K562 (cell line): ENCODE results near the gene RNF224. TPM values are rescaled to one million over a fixed set of nuclear protein-coding genes. Genes with fewer than 3 reads are reported as not detected.
A peak's percentile ranks its signal among the peaks of the same experiment; 100 is the strongest.
"Not testable (repeated sequence)": the region's sequence is repeated elsewhere in the genome, so short reads cannot be mapped to it uniquely, and the experiment has no call there.

Experiments used
- ATAC-seq: fragments of 200-7000 bp; cut with Tn5 transposase; 3 replicates; pipeline ENCODE4 v1.9.1; 2020; ENCODE audit warnings: moderate library complexity
- BruUV-seq: library from RNA; stranded (reverse); fragments of 400-500 nt; replicated peaks from 2 replicates; lab custom pipeline; 2021; lab: Mats Ljungman, UMichigan
- CTCF ChIA-PET: fragments of 300-600 bp; formaldehyde crosslinking; extraction: SDS; loops from one replicate; lab custom pipeline; 2021; ENCODE audit warnings: low intra/inter-chr PET ratio; lab: Yijun Ruan, JAX
- POLR2A ChIA-PET: fragments of 300-600, 350-650 bp; sonication (Branson Sonifier 250); formaldehyde crosslinking; extraction: SDS; loops from one replicate; lab custom pipeline; 2021; ENCODE audit warnings: antibody characterized with exemption, inconsistent platforms; lab: Yijun Ruan, JAX
- DNase-seq, 4 experiments: peaks; one replicate each; pipeline versions ENCODE4 v3.0.0 to v3.0.0-alpha.2; 2011 to 2018; ENCODE audit warnings: low spot score in 3 of 4, mixed read lengths in 3 of 4; ENCODE audit errors: extremely low read depth in 1 of 4
- FAIRE-seq: peaks from 2 replicates; lab custom pipeline; 2011; peaks lifted over from hg19 to GRCh38; lab: Jason Lieb, UNC
- H2AFZ ChIP-seq: 2 replicates; pipeline ENCODE4 v1.6.0; 2011; ENCODE audit warnings: low read depth, low read length, control low read depth, inconsistent platforms
- H3K27ac ChIP-seq: fragments of 200-600 bp; 3 replicates; pipeline ENCODE4 v1.8.0; 2011; ENCODE audit warnings: low read depth, mild to moderate bottlenecking, control low read depth, inconsistent platforms, low read length, moderate library complexity, mixed read lengths; ENCODE audit errors: extremely low read depth
- H3K27me3 ChIP-seq, 2 experiments: fragments of 300-600 bp in 1 of 2; 2 replicates in 1 of 2; 3 replicates in 1 of 2; pipeline versions ENCODE4 v1.6.0 to v1.8.0; 2011; ENCODE audit warnings: inconsistent platforms in 2 of 2, low read length in 2 of 2, mild to moderate bottlenecking in 1 of 2, mixed read lengths in 1 of 2, moderate library complexity in 1 of 2; ENCODE audit not compliant: control insufficient read depth in 2 of 2, insufficient read depth in 2 of 2
- H3K36me3 ChIP-seq: fragments of 300-600 bp; 3 replicates; pipeline ENCODE4 v1.8.0; 2011; ENCODE audit warnings: mild to moderate bottlenecking, low read length, inconsistent platforms; ENCODE audit not compliant: control insufficient read depth, insufficient read depth
- H3K4me1 ChIP-seq, 2 experiments: fragments of 200-600 bp in 1 of 2; replicated peaks in 1 of 2; 2 replicates in 1 of 2; 3 replicates in 1 of 2; pipeline versions ENCODE4 v1.5.1 to v1.8.0; 2011; ENCODE audit warnings: inconsistent platforms in 2 of 2, low read length in 2 of 2, mild to moderate bottlenecking in 1 of 2, mixed read lengths in 1 of 2, moderate library complexity in 1 of 2; ENCODE audit not compliant: control insufficient read depth in 2 of 2, insufficient read depth in 2 of 2
- H3K4me2 ChIP-seq: 2 replicates; pipeline ENCODE4 v1.6.1; 2011; ENCODE audit warnings: low read length, control low read depth, inconsistent platforms, mixed read lengths; ENCODE audit not compliant: insufficient read depth
- H3K4me3 ChIP-seq: fragments of 200-600 bp; sonication (generic), shearing (Covaris generic); 2 replicates; pipeline ENCODE4 v1.5.1; 2016; ENCODE audit warnings: control low read depth, inconsistent platforms
- H3K79me2 ChIP-seq: fragments of 200-600 bp; 3 replicates; pipeline ENCODE4 v1.8.0; 2011; ENCODE audit warnings: low read length, inconsistent platforms; ENCODE audit not compliant: control insufficient read depth, insufficient read depth
- H3K9ac ChIP-seq, 2 experiments: 2 replicates each; pipeline versions ENCODE4 v1.6.0 to v1.6.1; 2011; ENCODE audit warnings: low read depth in 2 of 2, low read length in 2 of 2, control low read depth in 1 of 2, inconsistent platforms in 1 of 2, mild to moderate bottlenecking in 1 of 2, mixed read lengths in 1 of 2; ENCODE audit not compliant: insufficient read depth in 1 of 2
- H3K9me1 ChIP-seq: one replicate; pipeline ENCODE4 v1.6.0; 2011; ENCODE audit warnings: inconsistent platforms, mild to moderate bottlenecking, low read length, moderate library complexity; ENCODE audit not compliant: control insufficient read depth, insufficient read depth
- H3K9me3 ChIP-seq: replicated peaks from 2 replicates; pipeline ENCODE4 v1.5.1; 2011; ENCODE audit warnings: low read depth, low read length, inconsistent platforms; ENCODE audit not compliant: control insufficient read depth, insufficient read depth
- H4K20me1 ChIP-seq: replicated peaks from 2 replicates; pipeline ENCODE4 v1.6.1; 2011; ENCODE audit warnings: low read length, inconsistent platforms, mixed read lengths; ENCODE audit not compliant: control insufficient read depth, insufficient read depth
- ATF1 ChIP-seq, 2 experiments: fragments of 450-650 bp in 1 of 2; IDR thresholded peaks; 2 replicates each; pipeline ENCODE4 v1.6.1; 2016; ENCODE audit warnings: missing compliant biosample characterization in 1 of 2, missing genetic modification characterization in 1 of 2
- ATF7 ChIP-seq: fragments of 450-650 bp; IDR thresholded peaks from 2 replicates; pipeline ENCODE4 v1.7.1; 2014; ENCODE audit warnings: mild to moderate bottlenecking, moderate library complexity
- CTBP1 ChIP-seq: fragments of 450-650 bp; IDR thresholded peaks from 2 replicates; pipeline ENCODE4 v1.6.1; 2016; ENCODE audit warnings: borderline replicate concordance
- LEF1 ChIP-seq: fragments of 450-650 bp; IDR thresholded peaks from 2 replicates; pipeline ENCODE4 v1.6.1; 2016; ENCODE audit warnings: mild to moderate bottlenecking
- MIER1 ChIP-seq: fragments of 450-650 bp; IDR thresholded peaks from 2 replicates; pipeline ENCODE4 v1.6.1; 2016; ENCODE audit warnings: antibody characterized with exemption, mild to moderate bottlenecking, low read depth
- MYNN ChIP-seq, 2 experiments: sonication (generic); formaldehyde crosslinking in 1 of 2; IDR thresholded peaks; 2 replicates each; pipeline versions ENCODE4 v1.5.0 to v1.6.1; 2016 to 2020; ENCODE audit warnings: antibody characterized with exemption in 1 of 2, missing genetic modification reagents in 1 of 2
- POLR2G ChIP-seq: fragments of 200-400 bp; formaldehyde crosslinking; IDR thresholded peaks from 2 replicates; pipeline ENCODE4 v1.6.1; 2017; ENCODE audit warnings: low read depth, mild to moderate bottlenecking, antibody characterized with exemption, low read length, moderate library complexity
- RBFOX2 ChIP-seq: fragments of 200-400 bp; formaldehyde crosslinking; IDR thresholded peaks from 2 replicates; pipeline ENCODE4 v1.6.1; 2017; ENCODE audit warnings: low read depth, mild to moderate bottlenecking, low read length, moderate library complexity
- SUPT5H ChIP-seq: fragments of 450-650 bp; IDR thresholded peaks from 2 replicates; pipeline ENCODE4 v1.6.1; 2016
- WGBS: fragments of 100-300 bp; shearing (Covaris generic); methylation state at CpG from one replicate; pipeline ENCODE4 v1.1.6; 2016; ENCODE audit warnings: low coverage, mixed read lengths; ENCODE audit not compliant: insufficient coverage; ENCODE audit errors: missing lambda C conversion rate; 5-methylcytosine and 5-hydroxymethylcytosine counted together
- in situ Hi-C: fragments of 300-500 bp; cut with MboI; formaldehyde crosslinking; loops from 4 replicates; pipeline ENCODE4 v1.15.0; 2018; ENCODE audit warnings: inconsistent platforms, mixed read lengths
- intact Hi-C: fragments of 100-400 bp; cut with micrococcal nuclease; formaldehyde crosslinking; loops from 2 replicates; pipeline ENCODE4 v1.14.2; 2022
- polyA plus RNA-seq, 8 experiments: library from polyadenylated mRNA; depleted of rRNA in 4 of 8; stranded (reverse) in 5 of 8; unstranded in 3 of 8; fragments of >200 nt; fragmentation: Nextera tagmentation in 2 of 8; fragmentation: Illumina TruSeq in 1 of 8; extraction: Ambion mirVana in 2 of 8; extraction: Trizol in 1 of 8; gene quantifications; 2 replicates each; pipeline versions ENCODE4 v1.2.1 to v1.2.3, GENCODE V29; 2011 to 2014; ENCODE audit warnings: inconsistent platforms in 1 of 8, missing spikeins in 1 of 8
- total RNA-seq, 7 experiments: library from RNA; depleted of rRNA in 6 of 7; stranded (reverse); fragments of >200 nt in 6 of 7; fragmentation: Illumina TruSeq in 2 of 7; extraction: Trizol in 2 of 7; gene quantifications; 2 replicates each; pipeline versions ENCODE4 v1.2.1 to v1.2.3, GENCODE V29; 2011 to 2021; ENCODE audit warnings: low replicate concordance in 1 of 7
- TF ChIP-seq, protein P1 (sequence below), 3 experiments: fragments of 200-800 bp in 1 of 3; fragments of 250-450 bp in 1 of 3; fragments of 450-650 bp in 1 of 3; sonication (Bioruptor Pico) in 1 of 3; sonication (Bioruptor generic) in 1 of 3; formaldehyde crosslinking in 1 of 3; IDR thresholded peaks; 2 replicates each; pipeline versions ENCODE4 v1.6.1 to v1.8.0; 2016 to 2022; ENCODE audit warnings: mild to moderate bottlenecking in 2 of 3, missing genetic modification characterization in 2 of 3, missing compliant biosample characterization in 1 of 3, moderate library complexity in 1 of 3
- TF ChIP-seq, protein P2 (sequence below): sonication (generic); formaldehyde crosslinking; IDR thresholded peaks from 2 replicates; pipeline ENCODE4 v1.8.1; 2023; ENCODE audit warnings: mild to moderate bottlenecking, missing genetic modification reagents

The RNF224 gene
- total and polyA plus RNA-seq, 9 of the 15 experiments (the other 6 are each of a cell fraction or from before 2014, with no cell fraction given): not detected

DNA sequence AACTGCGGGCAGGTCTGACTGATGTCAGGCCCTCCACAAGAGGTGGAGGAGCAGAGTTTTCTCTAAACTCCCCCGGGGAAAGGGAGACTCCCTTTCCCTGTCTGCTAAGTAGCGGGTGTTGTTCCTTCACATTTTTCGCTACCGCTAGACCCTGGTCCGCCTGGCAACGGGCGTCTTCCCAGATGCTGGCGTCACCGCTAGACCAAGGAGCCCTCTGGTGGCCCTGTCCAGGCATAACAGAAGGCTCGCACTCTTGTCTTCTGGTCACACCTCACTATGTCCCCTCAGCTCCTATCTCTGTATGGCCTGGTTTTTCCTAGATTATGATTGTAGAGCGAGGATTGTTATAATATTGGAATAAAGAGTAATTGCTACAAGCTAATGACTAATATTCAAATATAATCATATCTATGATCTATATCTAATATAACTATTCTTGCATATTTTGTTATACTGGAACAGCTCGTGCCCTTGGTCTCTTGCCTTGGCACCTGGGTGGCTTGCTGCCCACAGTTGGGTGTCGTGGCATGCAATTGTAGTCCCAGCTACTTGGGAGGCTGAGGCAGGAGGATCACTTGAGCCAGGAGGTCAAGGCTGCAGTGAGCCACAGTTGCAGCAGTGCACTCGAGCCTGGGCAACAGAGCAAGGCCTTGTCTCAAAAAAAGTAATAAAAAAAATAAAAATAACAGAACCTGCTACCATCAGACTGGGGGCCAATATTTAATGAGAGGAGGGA lies 35.0 kb downstream of the RNF224 start (continued):
- TF ChIP-seq, protein P1, sequence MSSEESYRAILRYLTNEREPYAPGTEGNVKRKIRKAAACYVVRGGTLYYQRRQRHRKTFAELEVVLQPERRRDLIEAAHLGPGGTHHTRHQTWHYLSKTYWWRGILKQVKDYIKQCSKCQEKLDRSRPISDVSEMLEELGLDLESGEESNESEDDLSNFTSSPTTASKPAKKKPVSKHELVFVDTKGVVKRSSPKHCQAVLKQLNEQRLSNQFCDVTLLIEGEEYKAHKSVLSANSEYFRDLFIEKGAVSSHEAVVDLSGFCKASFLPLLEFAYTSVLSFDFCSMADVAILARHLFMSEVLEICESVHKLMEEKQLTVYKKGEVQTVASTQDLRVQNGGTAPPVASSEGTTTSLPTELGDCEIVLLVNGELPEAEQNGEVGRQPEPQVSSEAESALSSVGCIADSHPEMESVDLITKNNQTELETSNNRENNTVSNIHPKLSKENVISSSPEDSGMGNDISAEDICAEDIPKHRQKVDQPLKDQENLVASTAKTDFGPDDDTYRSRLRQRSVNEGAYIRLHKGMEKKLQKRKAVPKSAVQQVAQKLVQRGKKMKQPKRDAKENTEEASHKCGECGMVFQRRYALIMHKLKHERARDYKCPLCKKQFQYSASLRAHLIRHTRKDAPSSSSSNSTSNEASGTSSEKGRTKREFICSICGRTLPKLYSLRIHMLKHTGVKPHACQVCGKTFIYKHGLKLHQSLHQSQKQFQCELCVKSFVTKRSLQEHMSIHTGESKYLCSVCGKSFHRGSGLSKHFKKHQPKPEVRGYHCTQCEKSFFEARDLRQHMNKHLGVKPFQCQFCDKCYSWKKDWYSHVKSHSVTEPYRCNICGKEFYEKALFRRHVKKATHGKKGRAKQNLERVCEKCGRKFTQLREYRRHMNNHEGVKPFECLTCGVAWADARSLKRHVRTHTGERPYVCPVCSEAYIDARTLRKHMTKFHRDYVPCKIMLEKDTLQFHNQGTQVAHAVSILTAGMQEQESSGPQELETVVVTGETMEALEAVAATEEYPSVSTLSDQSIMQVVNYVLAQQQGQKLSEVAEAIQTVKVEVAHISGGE (CRISPR knock-in tag; IDR thresholded peaks at IDR 0.05): 0 out of 6 replicates have a peak, but pooled peaks of 1 of the 3 experiments have one; percentile 39
- TF ChIP-seq CTBP1 (0 out of 2 replicates have a peak, but pooled peaks have one; percentile 12), ATF7 (0 out of 2 replicates have a peak, but pooled peaks have one; percentile 38), ATF1 (tag; IDR thresholded peaks at IDR 0.05) (peak; percentile 69)
- TF ChIP-seq ATF1 (CRISPR knock-in tag; IDR thresholded peaks at IDR 0.05): not testable (repeated sequence)

DNA sequence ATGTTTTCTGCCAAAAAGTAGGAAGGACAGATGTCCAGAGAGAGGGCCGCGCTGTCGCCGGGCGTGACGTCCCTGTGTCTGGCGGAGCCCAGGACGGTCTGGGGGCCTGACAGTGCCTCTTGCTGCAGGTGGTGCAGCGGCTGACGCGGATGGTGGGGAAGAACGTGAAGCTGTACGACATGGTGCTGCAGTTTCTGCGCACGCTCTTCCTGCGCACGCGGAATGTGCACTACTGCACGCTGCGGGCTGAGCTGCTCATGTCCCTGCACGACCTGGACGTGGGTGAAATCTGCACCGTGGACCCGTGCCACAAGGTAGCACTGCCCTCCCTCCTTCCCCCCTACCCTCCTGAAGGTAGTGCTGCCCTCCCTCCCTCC lies 35.6 kb downstream of the RNF224 start:
- Histone ChIP-seq H3K27ac (no peak overlapping the region; the same call in 2 of the 3 replicates), H3K9me1 (no peaks in the 10 kb centered on the region), H3K9me3 (no peaks in the 10 kb centered on the region), H3K79me2 (peaks cover 6% of the 10 kb centered on the region; the same call in 1 of the 3 replicates), H2AFZ (no peak overlapping the region), H3K4me2 (no peak overlapping the region), H3K27me3 (no peaks in the 10 kb centered on the region), H4K20me1 (no peaks in the 10 kb centered on the region), H3K36me3 (peaks cover 63% of the 10 kb centered on the region; the same call in 2 of the 3 replicates), H3K4me3 (no peak overlapping the region), H3K4me1 (peaks cover 2 to 33% of the 10 kb centered on the region in 2 experiments; a peak in 4 of 5 replicates), H3K9ac (0 out of 4 replicates have a peak overlapping the region, but pooled peaks of 1 of the 2 experiments have one; percentile 50)
- intact Hi-C loops: no loop called here
- POLR2A ChIA-PET: interaction anchor here (0.6 to 2.4 kb wide), 2 partner anchors 18 to 54 kb away, joined by 3 to 10 read pairs; no protein-coding TSS in a partner anchor
- WGBS: 91% methylated on average over 15 of the region's 24 CpGs
- CTCF ChIA-PET: no interaction called here
- TF ChIP-seq RBFOX2 (peak; percentile 50), SUPT5H (peak; percentile 33; the same call in 1 of the 2 replicates), MYNN (IDR thresholded peaks at IDR 0.05) (0 out of 2 replicates have a peak, but pooled peaks have one; percentile 26), MYNN (CRISPR knock-in tag; IDR thresholded peaks at IDR 0.05) (no peak), MIER1 (no peak), LEF1 (no peak), POLR2G (peak; percentile 70)
- TF ChIP-seq, protein P2, sequence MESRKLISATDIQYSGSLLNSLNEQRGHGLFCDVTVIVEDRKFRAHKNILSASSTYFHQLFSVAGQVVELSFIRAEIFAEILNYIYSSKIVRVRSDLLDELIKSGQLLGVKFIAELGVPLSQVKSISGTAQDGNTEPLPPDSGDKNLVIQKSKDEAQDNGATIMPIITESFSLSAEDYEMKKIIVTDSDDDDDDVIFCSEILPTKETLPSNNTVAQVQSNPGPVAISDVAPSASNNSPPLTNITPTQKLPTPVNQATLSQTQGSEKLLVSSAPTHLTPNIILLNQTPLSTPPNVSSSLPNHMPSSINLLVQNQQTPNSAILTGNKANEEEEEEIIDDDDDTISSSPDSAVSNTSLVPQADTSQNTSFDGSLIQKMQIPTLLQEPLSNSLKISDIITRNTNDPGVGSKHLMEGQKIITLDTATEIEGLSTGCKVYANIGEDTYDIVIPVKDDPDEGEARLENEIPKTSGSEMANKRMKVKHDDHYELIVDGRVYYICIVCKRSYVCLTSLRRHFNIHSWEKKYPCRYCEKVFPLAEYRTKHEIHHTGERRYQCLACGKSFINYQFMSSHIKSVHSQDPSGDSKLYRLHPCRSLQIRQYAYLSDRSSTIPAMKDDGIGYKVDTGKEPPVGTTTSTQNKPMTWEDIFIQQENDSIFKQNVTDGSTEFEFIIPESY: peak; percentile 66; the same call in 1 of the 2 replicates
- peak; percentile 20; the same call in 2 of the 3 replicates for ATAC-seq
- in situ Hi-C loops: no loop called here
- no peak for DNase-seq
- no peak for FAIRE-seq
- no TSS peak for BruUV-seq
